ENCODE results near the gene TBX10. TPM values are rescaled to one million over a fixed set of nuclear protein-coding genes. Genes with fewer than 3 reads are reported as not detected.
"Not testable (repeated sequence)": the region's sequence is repeated elsewhere in the genome, so short reads cannot be mapped to it uniquely, and the experiment has no call there.

The TBX10 gene
- total RNA-seq, 2 donors from 2014 or later, result not detected

- no peak overlapping the region for H3K27ac ChIP-seq (ENCODE audit: low read depth, low read length)
- no peak overlapping the region for H3K4me3 ChIP-seq (ENCODE audit: low read length)
- H3K9me3 ChIP-seq (ENCODE audit: control insufficient read depth, low read length), result peaks cover 13% of the 10 kb centered on the region
- Mint-ChIP-seq H3K27me3 (ENCODE audit: insufficient read depth) (no peaks in the 10 kb centered on the region), H3K4me3 (no peak overlapping the region), H3K27ac (no peak overlapping the region), H3K9me3 (peaks cover 15% of the 10 kb centered on the region), H3K36me3 (ENCODE audit: low read depth) (peaks cover 12% of the 10 kb centered on the region), H3K4me1 (no peaks in the 10 kb centered on the region)
- no peaks in the 10 kb centered on the region for H3K4me1 ChIP-seq (ENCODE audit: control insufficient read depth, insufficient read depth, low read length)
- TF ChIP-seq CTCF (conservative IDR thresholded peaks at IDR 0.05), result no peak
- no peak overlapping the region for H3K9ac ChIP-seq (ENCODE audit: extremely low read depth, low read length, poor library complexity, severe bottlenecking)
- 82 to 84% methylated on average over 8 to 12 of the region's 12 CpGs for WGBS, 2 experiments (ENCODE audit: insufficient coverage in 1 of 2, insufficient read length in 1 of 2)
- H3K27me3 ChIP-seq (ENCODE audit: control insufficient read depth, insufficient read depth, low read length, poor library complexity, severe bottlenecking), result no peaks in the 10 kb centered on the region
- DNase-seq, result no peak
- peaks cover 4% of the 10 kb centered on the region for H3K36me3 ChIP-seq (ENCODE audit: control insufficient read depth, insufficient read depth, low read length)
These were observed 46.5 kb downstream of the TBX10 start for GRCh38 chr11:67592880-67593564.

- H3K36me3 Mint-ChIP-seq (ENCODE audit: low read depth), result peaks cover 49% of the 10 kb centered on the region
- WGBS, 2 experiments (ENCODE audit: insufficient coverage in 1 of 2, insufficient read length in 1 of 2), result 93 to 95% methylated on average over 6 to 7 of the region's 11 CpGs
- not testable (repeated sequence) for H3K4me3 Mint-ChIP-seq
These were observed 50.6 kb downstream of the TBX10 start for GRCh38 chr11:67588899-67589415.

GRCh38 chr11:67588136-67588503, 51.4 kb downstream of the TBX10 start:
- no peak for TF ChIP-seq CTCF (conservative IDR thresholded peaks at IDR 0.05)
- Mint-ChIP-seq H3K9me3 (peaks cover 3% of the 10 kb centered on the region), H3K27me3 (ENCODE audit: insufficient read depth) (no peaks in the 10 kb centered on the region), H3K4me3 (no peak overlapping the region), H3K27ac (no peak overlapping the region), H3K36me3 (ENCODE audit: low read depth) (peaks cover 49% of the 10 kb centered on the region), H3K4me1 (peaks cover 18% of the 10 kb centered on the region)
- Histone ChIP-seq H3K4me1 (ENCODE audit: control insufficient read depth, insufficient read depth, low read length) (no peaks in the 10 kb centered on the region), H3K4me3 (ENCODE audit: low read length) (no peak overlapping the region), H3K27me3 (ENCODE audit: control insufficient read depth, insufficient read depth, low read length, poor library complexity, severe bottlenecking) (no peaks in the 10 kb centered on the region), H3K36me3 (ENCODE audit: control insufficient read depth, insufficient read depth, low read length) (peaks cover 40% of the 10 kb centered on the region), H3K27ac (ENCODE audit: low read depth, low read length) (no peak overlapping the region), H3K9ac (ENCODE audit: extremely low read depth, low read length, poor library complexity, severe bottlenecking) (no peak overlapping the region), H3K9me3 (ENCODE audit: control insufficient read depth, low read length) (no peaks in the 10 kb centered on the region)
- DNase-seq, result no peak
- 83 to 100% methylated on average over 1 of the region's 1 CpG for WGBS, 2 experiments (ENCODE audit: insufficient coverage in 1 of 2, insufficient read length in 1 of 2)

More at GRCh38 chr11:67588899-67589415, 50.6 kb downstream of the TBX10 start:
- DNase-seq; H3K4me1 ChIP-seq (ENCODE audit: control insufficient read depth, insufficient read depth, low read length); H3K9me3 ChIP-seq (ENCODE audit: control insufficient read depth, low read length); H3K27ac ChIP-seq (ENCODE audit: low read depth, low read length); H3K27ac Mint-ChIP-seq; H3K4me3 ChIP-seq (ENCODE audit: low read length); H3K27me3 Mint-ChIP-seq (ENCODE audit: insufficient read depth); H3K9ac ChIP-seq (ENCODE audit: extremely low read depth, low read length, poor library complexity, severe bottlenecking); H3K9me3 Mint-ChIP-seq; H3K27me3 ChIP-seq (ENCODE audit: control insufficient read depth, insufficient read depth, low read length, poor library complexity, severe bottlenecking): not testable (repeated sequence)
- H3K4me1 Mint-ChIP-seq, result peaks cover 16% of the 10 kb centered on the region
- H3K36me3 ChIP-seq (ENCODE audit: control insufficient read depth, insufficient read depth, low read length), result peaks cover 40% of the 10 kb centered on the region

Data from endodermal cell (in vitro differentiated cells).